ENCODE data around the gene LBR.

- no peak for TF ChIP-seq ZNF280D (tag by site-specific recombination; IDR thresholded peaks at IDR 0.05)
- TF ChIP-seq ZNF488 (tag by site-specific recombination; IDR thresholded peaks at IDR 0.05): no peak
- no peak for TF ChIP-seq ZNF274 (IDR thresholded peaks at IDR 0.05; ENCODE audit: low read length)
- no peak for TF ChIP-seq ZNF274 (tag by site-specific recombination; IDR thresholded peaks at IDR 0.05; ENCODE audit: borderline replicate concordance)
- no peak for TF ChIP-seq TSHZ1 (tag by site-specific recombination; IDR thresholded peaks at IDR 0.05; ENCODE audit: borderline replicate concordance)
- TF ChIP-seq, protein P1, sequence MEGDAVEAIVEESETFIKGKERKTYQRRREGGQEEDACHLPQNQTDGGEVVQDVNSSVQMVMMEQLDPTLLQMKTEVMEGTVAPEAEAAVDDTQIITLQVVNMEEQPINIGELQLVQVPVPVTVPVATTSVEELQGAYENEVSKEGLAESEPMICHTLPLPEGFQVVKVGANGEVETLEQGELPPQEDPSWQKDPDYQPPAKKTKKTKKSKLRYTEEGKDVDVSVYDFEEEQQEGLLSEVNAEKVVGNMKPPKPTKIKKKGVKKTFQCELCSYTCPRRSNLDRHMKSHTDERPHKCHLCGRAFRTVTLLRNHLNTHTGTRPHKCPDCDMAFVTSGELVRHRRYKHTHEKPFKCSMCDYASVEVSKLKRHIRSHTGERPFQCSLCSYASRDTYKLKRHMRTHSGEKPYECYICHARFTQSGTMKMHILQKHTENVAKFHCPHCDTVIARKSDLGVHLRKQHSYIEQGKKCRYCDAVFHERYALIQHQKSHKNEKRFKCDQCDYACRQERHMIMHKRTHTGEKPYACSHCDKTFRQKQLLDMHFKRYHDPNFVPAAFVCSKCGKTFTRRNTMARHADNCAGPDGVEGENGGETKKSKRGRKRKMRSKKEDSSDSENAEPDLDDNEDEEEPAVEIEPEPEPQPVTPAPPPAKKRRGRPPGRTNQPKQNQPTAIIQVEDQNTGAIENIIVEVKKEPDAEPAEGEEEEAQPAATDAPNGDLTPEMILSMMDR (tag by site-specific recombination; IDR thresholded peaks at IDR 0.05): no peak
- TF ChIP-seq ZNF302 (tag by site-specific recombination; IDR thresholded peaks at IDR 0.05; ENCODE audit: low read depth): no peak
- TF ChIP-seq ZNF138 (tag by site-specific recombination; IDR thresholded peaks at IDR 0.05; ENCODE audit: borderline replicate concordance): no peak
- no peak for TF ChIP-seq ZNF600 (tag by site-specific recombination; IDR thresholded peaks at IDR 0.05)
- no peak for TF ChIP-seq SETDB1 (IDR thresholded peaks at IDR 0.05; ENCODE audit: insufficient read length, low read length)
- TF ChIP-seq ZNF629 (tag by site-specific recombination; IDR thresholded peaks at IDR 0.05): no peak
- no peak for TF ChIP-seq ZNF768 (tag by site-specific recombination; IDR thresholded peaks at IDR 0.05)
- TF ChIP-seq KLF16 (tag by site-specific recombination; IDR thresholded peaks at IDR 0.05): no peak
- TF ChIP-seq, protein P2, sequence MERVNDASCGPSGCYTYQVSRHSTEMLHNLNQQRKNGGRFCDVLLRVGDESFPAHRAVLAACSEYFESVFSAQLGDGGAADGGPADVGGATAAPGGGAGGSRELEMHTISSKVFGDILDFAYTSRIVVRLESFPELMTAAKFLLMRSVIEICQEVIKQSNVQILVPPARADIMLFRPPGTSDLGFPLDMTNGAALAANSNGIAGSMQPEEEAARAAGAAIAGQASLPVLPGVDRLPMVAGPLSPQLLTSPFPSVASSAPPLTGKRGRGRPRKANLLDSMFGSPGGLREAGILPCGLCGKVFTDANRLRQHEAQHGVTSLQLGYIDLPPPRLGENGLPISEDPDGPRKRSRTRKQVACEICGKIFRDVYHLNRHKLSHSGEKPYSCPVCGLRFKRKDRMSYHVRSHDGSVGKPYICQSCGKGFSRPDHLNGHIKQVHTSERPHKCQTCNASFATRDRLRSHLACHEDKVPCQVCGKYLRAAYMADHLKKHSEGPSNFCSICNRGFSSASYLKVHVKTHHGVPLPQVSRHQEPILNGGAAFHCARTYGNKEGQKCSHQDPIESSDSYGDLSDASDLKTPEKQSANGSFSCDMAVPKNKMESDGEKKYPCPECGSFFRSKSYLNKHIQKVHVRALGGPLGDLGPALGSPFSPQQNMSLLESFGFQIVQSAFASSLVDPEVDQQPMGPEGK (tag by site-specific recombination; IDR thresholded peaks at IDR 0.05): peak; percentile 46; the same call in 1 of the 2 replicates
- peak; percentile 66 for TF ChIP-seq KLF1 (tag by site-specific recombination; IDR thresholded peaks at IDR 0.05)
These were observed 33.1 kb upstream of the LBR start for GRCh38 chr1:225460737-225461532.

Data from HEK293 (cell line).